Liver (tissue), 3 donors: ENCODE data around the gene IP6K2.

Experiments used
- ATF3 ChIP-seq: IDR thresholded peaks from 2 replicates; pipeline ENCODE4 v1.6.1; 2016; ENCODE audit warnings: antibody characterized with exemption
- CTCF ChIP-seq: fragments of 150-350 bp; IDR thresholded peaks from 2 replicates; pipeline ENCODE4 v1.5.1; 2017; ENCODE audit warnings: improper control_type of control experiment, low read depth, low read length; ENCODE audit not compliant: missing input control
- EGR1 ChIP-seq, 2 donors: IDR thresholded peaks; 2 replicates each; pipeline ENCODE4 v1.6.1; 2016 to 2018; ENCODE audit warnings: antibody characterized with exemption in 2 of 2, low read depth in 2 of 2
- JUND ChIP-seq, 2 donors: IDR thresholded peaks; 2 replicates each; pipeline ENCODE4 v1.6.1; 2016; ENCODE audit warnings: antibody characterized with exemption in 2 of 2
- NR2F2 ChIP-seq: IDR thresholded peaks from 2 replicates; pipeline ENCODE4 v1.6.1; 2016; ENCODE audit warnings: antibody characterized with exemption
- RAD21 ChIP-seq, 2 donors: IDR thresholded peaks; 2 replicates each; pipeline ENCODE4 v1.6.1; 2016; ENCODE audit warnings: antibody characterized with exemption in 2 of 2, mild to moderate bottlenecking in 2 of 2
- RXRA ChIP-seq, 2 donors: IDR thresholded peaks; 2 replicates each; pipeline ENCODE4 v1.6.1; 2017 to 2018; ENCODE audit warnings: antibody characterized with exemption in 2 of 2, mild to moderate bottlenecking in 1 of 2
- SP1 ChIP-seq: IDR thresholded peaks from 2 replicates; pipeline ENCODE4 v1.6.1; 2018; ENCODE audit warnings: antibody characterized with exemption, mild to moderate bottlenecking
- TAF1 ChIP-seq: conservative IDR thresholded peaks from 2 replicates; pipeline ENCODE4 v1.6.1; 2016; ENCODE audit warnings: antibody characterized with exemption, mild to moderate bottlenecking
- YY1 ChIP-seq: IDR thresholded peaks from 2 replicates; pipeline ENCODE4 v1.6.1; 2016; ENCODE audit warnings: antibody characterized with exemption, mild to moderate bottlenecking
- TF ChIP-seq, protein P1 (sequence below): IDR thresholded peaks from 2 replicates; pipeline ENCODE4 v1.6.1; 2016; ENCODE audit warnings: antibody characterized with exemption
- TF ChIP-seq, protein P2 (sequence below): IDR thresholded peaks from 2 replicates; pipeline ENCODE4 v1.6.1; 2016; ENCODE audit warnings: antibody characterized with exemption
- TF ChIP-seq, protein P3 (sequence below): IDR thresholded peaks from 2 replicates; pipeline ENCODE4 v1.6.1; 2016; ENCODE audit warnings: antibody characterized with exemption, mild to moderate bottlenecking
- donor health status: healthy.
- donor health status: healthy.

GRCh38 chr3:48664313-48664644 is 52.7 kb downstream of the IP6K2 start:
- TF ChIP-seq, protein P1, sequence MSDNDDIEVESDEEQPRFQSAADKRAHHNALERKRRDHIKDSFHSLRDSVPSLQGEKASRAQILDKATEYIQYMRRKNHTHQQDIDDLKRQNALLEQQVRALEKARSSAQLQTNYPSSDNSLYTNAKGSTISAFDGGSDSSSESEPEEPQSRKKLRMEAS = no peak
- no peak for TF ChIP-seq ATF3
- no peak for TF ChIP-seq CTCF
- no peak for TF ChIP-seq YY1
- TF ChIP-seq JUND (IDR thresholded peaks at IDR 0.05) = no peak
- no peak for TF ChIP-seq RAD21 (IDR thresholded peaks at IDR 0.05)
- no peak for TF ChIP-seq SP1
- TF ChIP-seq TAF1 = no peak
- TF ChIP-seq, protein P2, sequence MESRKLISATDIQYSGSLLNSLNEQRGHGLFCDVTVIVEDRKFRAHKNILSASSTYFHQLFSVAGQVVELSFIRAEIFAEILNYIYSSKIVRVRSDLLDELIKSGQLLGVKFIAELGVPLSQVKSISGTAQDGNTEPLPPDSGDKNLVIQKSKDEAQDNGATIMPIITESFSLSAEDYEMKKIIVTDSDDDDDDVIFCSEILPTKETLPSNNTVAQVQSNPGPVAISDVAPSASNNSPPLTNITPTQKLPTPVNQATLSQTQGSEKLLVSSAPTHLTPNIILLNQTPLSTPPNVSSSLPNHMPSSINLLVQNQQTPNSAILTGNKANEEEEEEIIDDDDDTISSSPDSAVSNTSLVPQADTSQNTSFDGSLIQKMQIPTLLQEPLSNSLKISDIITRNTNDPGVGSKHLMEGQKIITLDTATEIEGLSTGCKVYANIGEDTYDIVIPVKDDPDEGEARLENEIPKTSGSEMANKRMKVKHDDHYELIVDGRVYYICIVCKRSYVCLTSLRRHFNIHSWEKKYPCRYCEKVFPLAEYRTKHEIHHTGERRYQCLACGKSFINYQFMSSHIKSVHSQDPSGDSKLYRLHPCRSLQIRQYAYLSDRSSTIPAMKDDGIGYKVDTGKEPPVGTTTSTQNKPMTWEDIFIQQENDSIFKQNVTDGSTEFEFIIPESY = no peak
- no peak for TF ChIP-seq RXRA (IDR thresholded peaks at IDR 0.05)
- TF ChIP-seq NR2F2 = no peak
- TF ChIP-seq EGR1 (IDR thresholded peaks at IDR 0.05; ENCODE audit: low read depth in 2 of 2) = no peak
- TF ChIP-seq, protein P3, sequence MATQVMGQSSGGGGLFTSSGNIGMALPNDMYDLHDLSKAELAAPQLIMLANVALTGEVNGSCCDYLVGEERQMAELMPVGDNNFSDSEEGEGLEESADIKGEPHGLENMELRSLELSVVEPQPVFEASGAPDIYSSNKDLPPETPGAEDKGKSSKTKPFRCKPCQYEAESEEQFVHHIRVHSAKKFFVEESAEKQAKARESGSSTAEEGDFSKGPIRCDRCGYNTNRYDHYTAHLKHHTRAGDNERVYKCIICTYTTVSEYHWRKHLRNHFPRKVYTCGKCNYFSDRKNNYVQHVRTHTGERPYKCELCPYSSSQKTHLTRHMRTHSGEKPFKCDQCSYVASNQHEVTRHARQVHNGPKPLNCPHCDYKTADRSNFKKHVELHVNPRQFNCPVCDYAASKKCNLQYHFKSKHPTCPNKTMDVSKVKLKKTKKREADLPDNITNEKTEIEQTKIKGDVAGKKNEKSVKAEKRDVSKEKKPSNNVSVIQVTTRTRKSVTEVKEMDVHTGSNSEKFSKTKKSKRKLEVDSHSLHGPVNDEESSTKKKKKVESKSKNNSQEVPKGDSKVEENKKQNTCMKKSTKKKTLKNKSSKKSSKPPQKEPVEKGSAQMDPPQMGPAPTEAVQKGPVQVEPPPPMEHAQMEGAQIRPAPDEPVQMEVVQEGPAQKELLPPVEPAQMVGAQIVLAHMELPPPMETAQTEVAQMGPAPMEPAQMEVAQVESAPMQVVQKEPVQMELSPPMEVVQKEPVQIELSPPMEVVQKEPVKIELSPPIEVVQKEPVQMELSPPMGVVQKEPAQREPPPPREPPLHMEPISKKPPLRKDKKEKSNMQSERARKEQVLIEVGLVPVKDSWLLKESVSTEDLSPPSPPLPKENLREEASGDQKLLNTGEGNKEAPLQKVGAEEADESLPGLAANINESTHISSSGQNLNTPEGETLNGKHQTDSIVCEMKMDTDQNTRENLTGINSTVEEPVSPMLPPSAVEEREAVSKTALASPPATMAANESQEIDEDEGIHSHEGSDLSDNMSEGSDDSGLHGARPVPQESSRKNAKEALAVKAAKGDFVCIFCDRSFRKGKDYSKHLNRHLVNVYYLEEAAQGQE = no peak
